Spleen (tissue), 7 donors: Measurements from ENCODE around the gene ANO1.

Experiments
- CTCF ChIP-seq, 11 experiments: fragments of 200-600 bp in 7 of 11; fragments of 450-650 bp in 4 of 11; sonication (generic) in 4 of 11; IDR thresholded peaks in 8 of 11; conservative IDR thresholded peaks in 3 of 11; 1 replicate in 7 of 11; 2 replicates in 4 of 11; pipeline versions ENCODE4 v1.4.0 to v1.8.0; 2016 to 2021; ENCODE audit warnings: antibody characterized with exemption in 11 of 11, inconsistent platforms in 4 of 11, mild to moderate bottlenecking in 1 of 11
- POLR2A ChIP-seq, 3 donors: fragments of 450-650 bp; IDR thresholded peaks; one replicate each; pipeline ENCODE4 v1.5.1; 2017; ENCODE audit warnings: antibody characterized with exemption in 3 of 3, mild to moderate bottlenecking in 1 of 3
- POLR2AphosphoS5 ChIP-seq, 3 donors: sonication (generic); formaldehyde crosslinking; IDR thresholded peaks; one replicate each; pipeline ENCODE4 v1.5.1; 2017; ENCODE audit warnings: antibody characterized with exemption in 3 of 3
- donor health status: DM: no; HTN: no; CAD: no; lungs with moderate emphysema.
- donor health status: DM: no; HTN: no; CAD: no.
- donor health status: DM: no; HTN: no; CAD: no.

GRCh38 chr11:70137383-70137782 lies 59.3 kb downstream of the ANO1 start:
- TF ChIP-seq POLR2AphosphoS5 (IDR thresholded peaks at IDR 0.05) (no peak), POLR2A (IDR thresholded peaks at IDR 0.05) (no peak), CTCF (IDR thresholded peaks at IDR 0.05 in 8 of 11, conservative IDR thresholded peaks at IDR 0.05 in 3 of 11) (no peak)
